K562 (cell line): ENCODE measurements around the gene TENT4B. TPM values are rescaled to one million over a fixed set of nuclear protein-coding genes. Genes with fewer than 3 reads are reported as not detected.
A peak's percentile ranks its signal among the peaks of the same experiment; 100 is the strongest.

Experiments used
- ARNT ChIP-seq, 2 experiments: fragments of 450-650 bp; IDR thresholded peaks; 2 replicates each; pipeline ENCODE4 v1.6.1; 2016; ENCODE audit warnings: mild to moderate bottlenecking in 1 of 2
- CTBP1 ChIP-seq: fragments of 450-650 bp; IDR thresholded peaks from 2 replicates; pipeline ENCODE4 v1.6.1; 2016; ENCODE audit warnings: borderline replicate concordance
- FOXP4 ChIP-seq: sonication (generic); formaldehyde crosslinking; IDR thresholded peaks from 2 replicates; pipeline ENCODE4 v1.8.0; 2022; ENCODE audit warnings: mild to moderate bottlenecking, missing genetic modification reagents, borderline replicate concordance
- ILK ChIP-seq: fragments of 450-650 bp; IDR thresholded peaks from 2 replicates; pipeline ENCODE4 v1.6.1; 2016; ENCODE audit warnings: missing genetic modification characterization, low read depth, mild to moderate bottlenecking, missing compliant biosample characterization, moderate library complexity, borderline replicate concordance
- MAFF ChIP-seq: IDR thresholded peaks from 2 replicates; pipeline ENCODE4 v1.6.1; 2012; ENCODE audit warnings: low read length, improper control_type of control experiment
- MYBL2 ChIP-seq, 2 experiments: fragments of 450-650 bp in 1 of 2; sonication (generic) in 1 of 2; formaldehyde crosslinking in 1 of 2; IDR thresholded peaks; 2 replicates each; pipeline versions ENCODE4 v1.6.1 to v1.8.1; 2017 to 2022; ENCODE audit warnings: borderline replicate concordance in 1 of 2, inconsistent platforms in 1 of 2, low read depth in 1 of 2, mild to moderate bottlenecking in 1 of 2, missing genetic modification reagents in 1 of 2, moderate library complexity in 1 of 2
- NFE2 ChIP-seq: IDR thresholded peaks from 2 replicates; pipeline ENCODE4 v1.6.1; 2014; ENCODE audit warnings: antibody characterized with exemption, low read depth
- NFE2L1 ChIP-seq: fragments of 450-650 bp; IDR thresholded peaks from 2 replicates; pipeline ENCODE4 v1.6.1; 2016; ENCODE audit warnings: missing genetic modification characterization, low read depth, mild to moderate bottlenecking, missing compliant biosample characterization, moderate library complexity, borderline replicate concordance
- RB1 ChIP-seq: fragments of 450-650 bp; IDR thresholded peaks from 2 replicates; pipeline ENCODE4 v1.6.1; 2017; ENCODE audit warnings: low read depth, mild to moderate bottlenecking
- RFX5 ChIP-seq: IDR thresholded peaks from 2 replicates; pipeline ENCODE4 v1.6.1; 2011; ENCODE audit warnings: low read depth, mild to moderate bottlenecking, improper control_type of control experiment, low read length
- SAP30 ChIP-seq: fragments of 200-600 bp; sonication (generic); IDR thresholded peaks from 2 replicates; pipeline ENCODE4 v1.6.1; 2012; ENCODE audit warnings: borderline replicate concordance, low read depth, mild to moderate bottlenecking, moderate library complexity, low read length, control low read depth, inconsistent platforms; ENCODE audit not compliant: insufficient read depth, poor library complexity, severe bottlenecking
- SIN3A ChIP-seq, 2 experiments: fragments of 150-350 bp in 1 of 2; IDR thresholded peaks; 2 replicates each; pipeline ENCODE4 v1.6.1; 2011 to 2016; ENCODE audit warnings: borderline replicate concordance in 2 of 2, low read depth in 2 of 2, low read length in 2 of 2, mild to moderate bottlenecking in 2 of 2, moderate library complexity in 2 of 2; ENCODE audit not compliant: control insufficient read depth in 1 of 2
- TCF7L2 ChIP-seq: fragments of 150-350 bp; IDR thresholded peaks from 2 replicates; pipeline ENCODE4 v1.6.1; 2016; ENCODE audit warnings: low read depth, mild to moderate bottlenecking, low read length, moderate library complexity
- TOE1 ChIP-seq, 2 experiments: fragments of 450-650 bp in 1 of 2; sonication (generic) in 1 of 2; formaldehyde crosslinking in 1 of 2; IDR thresholded peaks; 2 replicates each; pipeline versions ENCODE4 v1.7.1 to v1.8.0; 2016 to 2022; ENCODE audit warnings: borderline replicate concordance in 2 of 2, mild to moderate bottlenecking in 2 of 2, antibody characterized with exemption in 1 of 2, inconsistent platforms in 1 of 2, low read depth in 1 of 2, missing genetic modification reagents in 1 of 2, moderate library complexity in 1 of 2
- U2AF2 ChIP-seq: fragments of 200-400 bp; formaldehyde crosslinking; optimal IDR thresholded peaks from 2 replicates; pipeline ENCODE3; 2017; ENCODE audit warnings: low read depth, mild to moderate bottlenecking, low read length
- ZBTB7A ChIP-seq: IDR thresholded peaks from 2 replicates; pipeline ENCODE4 v1.6.1; 2011; ENCODE audit warnings: low read depth, mild to moderate bottlenecking, low read length, moderate library complexity, borderline replicate concordance; ENCODE audit not compliant: control insufficient read depth
- ZHX1 ChIP-seq: fragments of 150-350 bp; conservative IDR thresholded peaks from 2 replicates; pipeline ENCODE4 v1.6.1; 2014; ENCODE audit warnings: low read length
- ZNF212 ChIP-seq: fragments of 450-650 bp; formaldehyde crosslinking; IDR thresholded peaks from 2 replicates; pipeline ENCODE4 v1.4.0; 2020; ENCODE audit warnings: mild to moderate bottlenecking
- ZNF224 ChIP-seq: sonication (generic); formaldehyde crosslinking; IDR thresholded peaks from 2 replicates; pipeline ENCODE4 v1.8.0; 2022; ENCODE audit warnings: mild to moderate bottlenecking, missing genetic modification reagents
- ZNF24 ChIP-seq: fragments of 450-650 bp; IDR thresholded peaks from 2 replicates; pipeline ENCODE4 v1.6.1; 2016
- polyA plus RNA-seq, 8 experiments: library from polyadenylated mRNA; depleted of rRNA in 4 of 8; stranded (reverse) in 5 of 8; unstranded in 3 of 8; fragments of >200 nt; fragmentation: Nextera tagmentation in 2 of 8; fragmentation: Illumina TruSeq in 1 of 8; extraction: Ambion mirVana in 2 of 8; extraction: Trizol in 1 of 8; gene quantifications; 2 replicates each; pipeline versions ENCODE4 v1.2.1 to v1.2.3, GENCODE V29; 2011 to 2014; ENCODE audit warnings: inconsistent platforms in 1 of 8, missing spikeins in 1 of 8
- total RNA-seq, 7 experiments: library from RNA; depleted of rRNA in 6 of 7; stranded (reverse); fragments of >200 nt in 6 of 7; fragmentation: Illumina TruSeq in 2 of 7; extraction: Trizol in 2 of 7; gene quantifications; 2 replicates each; pipeline versions ENCODE4 v1.2.1 to v1.2.3, GENCODE V29; 2011 to 2021; ENCODE audit warnings: low replicate concordance in 1 of 7
- TF ChIP-seq, protein P1 (sequence below): sonication (generic); formaldehyde crosslinking; IDR thresholded peaks from 2 replicates; pipeline ENCODE4 v1.5.0; 2020; ENCODE audit warnings: missing genetic modification reagents

The TENT4B gene
- total and polyA plus RNA-seq, 9 of the 15 experiments (the other 6 are each of a cell fraction or from before 2014, with no cell fraction given): 5.2 to 8.4 (median 7.0) TPM

GRCh38 chr16:50152807-50153595, at the start of gene TENT4B (continued):
- no peak for TF ChIP-seq TOE1 (IDR thresholded peaks at IDR 0.05; ENCODE audit: borderline replicate concordance)
- TF ChIP-seq TOE1 (CRISPR knock-in tag; IDR thresholded peaks at IDR 0.05; ENCODE audit: borderline replicate concordance, low read depth): no peak
- TF ChIP-seq ARNT (IDR thresholded peaks at IDR 0.05): no peak
- TF ChIP-seq RB1: peak; percentile 92
- no peak for TF ChIP-seq MYBL2 (IDR thresholded peaks at IDR 0.05; ENCODE audit: low read depth)
- no peak for TF ChIP-seq MYBL2 (CRISPR knock-in tag; IDR thresholded peaks at IDR 0.05; ENCODE audit: borderline replicate concordance)
- no peak for TF ChIP-seq FOXP4
- TF ChIP-seq SAP30: no peak
- TF ChIP-seq U2AF2: no peak
- TF ChIP-seq ILK (tag): no peak
- TF ChIP-seq, protein P1, sequence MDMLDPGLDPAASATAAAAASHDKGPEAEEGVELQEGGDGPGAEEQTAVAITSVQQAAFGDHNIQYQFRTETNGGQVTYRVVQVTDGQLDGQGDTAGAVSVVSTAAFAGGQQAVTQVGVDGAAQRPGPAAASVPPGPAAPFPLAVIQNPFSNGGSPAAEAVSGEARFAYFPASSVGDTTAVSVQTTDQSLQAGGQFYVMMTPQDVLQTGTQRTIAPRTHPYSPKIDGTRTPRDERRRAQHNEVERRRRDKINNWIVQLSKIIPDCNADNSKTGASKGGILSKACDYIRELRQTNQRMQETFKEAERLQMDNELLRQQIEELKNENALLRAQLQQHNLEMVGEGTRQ (CRISPR knock-in tag): no peak
- no peak for TF ChIP-seq NFE2
- no peak for TF ChIP-seq NFE2L1 (tag)
- no peak for TF ChIP-seq ZNF24
- TF ChIP-seq RFX5: no peak
- no peak for TF ChIP-seq ZHX1
- TF ChIP-seq ZNF224 (CRISPR knock-in tag): no peak
- no peak for TF ChIP-seq ZNF212
- no peak; a peak in 1 of 4 replicates for TF ChIP-seq SIN3A (IDR thresholded peaks at IDR 0.05; ENCODE audit: borderline replicate concordance in 2 of 2, control insufficient read depth in 1 of 2, low read depth in 2 of 2, low read length in 2 of 2)
- TF ChIP-seq ZBTB7A: peak; percentile 4; the same call in 1 of the 2 replicates
- no peak for TF ChIP-seq TCF7L2
- TF ChIP-seq MAFF: no peak
- TF ChIP-seq CTBP1: peak; percentile 85
